Upper lobe of right lung (tissue), 1 donor: ENCODE data around the gene RPS15A. TPM values are rescaled to one million over a fixed set of nuclear protein-coding genes. Genes with fewer than 3 reads are reported as not detected.

Experiments
- ATAC-seq: fragments of 200-7000 bp; cut with Tn5 transposase; one replicate; pipeline ENCODE4 v1.9.1; 2020; ENCODE audit warnings: mild to moderate bottlenecking, moderate library complexity
- DNase-seq: peaks from one replicate; pipeline ENCODE4 v3.0.0-alpha.2; 2020
- H3K27ac ChIP-seq: fragments of 200-600 bp; one replicate; pipeline ENCODE4 v1.8.0; 2022
- H3K27me3 ChIP-seq: fragments of 200-600 bp; one replicate; pipeline ENCODE4 v1.8.0; 2022; ENCODE audit warnings: mild to moderate bottlenecking
- H3K36me3 ChIP-seq: fragments of 200-600 bp; one replicate; pipeline ENCODE4 v1.8.0; 2022
- H3K4me1 ChIP-seq: fragments of 200-600 bp; one replicate; pipeline ENCODE4 v1.8.0; 2022
- H3K4me3 ChIP-seq: fragments of 200-600 bp; one replicate; pipeline ENCODE4 v1.8.0; 2022; ENCODE audit warnings: mild to moderate bottlenecking
- H3K9me3 ChIP-seq: fragments of 200-600 bp; one replicate; pipeline ENCODE4 v1.8.0; 2022
- intact Hi-C: fragments of 100-400 bp; cut with DNase I; formaldehyde crosslinking; loops from one replicate; pipeline ENCODE4 v1.11.0; 2022
- total RNA-seq: library from RNA; stranded (reverse); fragmentation: NEBNext Ultra II Directional; extraction: Animal tissue kit (Norgen Biotek cat#: 25700); gene quantifications from one replicate; pipeline ENCODE4 v1.2.1, GENCODE V29; 2021
- TF ChIP-seq, protein P1 (sequence below): fragments of 200-600 bp; IDR thresholded peaks from one replicate; pipeline ENCODE4 v1.8.0; 2022; ENCODE audit warnings: antibody characterized with exemption
- donor health status: DM: no; HTN: yes; CAD: no; lungs with severe emphysema.

Gene RPS15A
- total RNA-seq, 1 donor from 2014 or later = 983 TPM

DNA sequence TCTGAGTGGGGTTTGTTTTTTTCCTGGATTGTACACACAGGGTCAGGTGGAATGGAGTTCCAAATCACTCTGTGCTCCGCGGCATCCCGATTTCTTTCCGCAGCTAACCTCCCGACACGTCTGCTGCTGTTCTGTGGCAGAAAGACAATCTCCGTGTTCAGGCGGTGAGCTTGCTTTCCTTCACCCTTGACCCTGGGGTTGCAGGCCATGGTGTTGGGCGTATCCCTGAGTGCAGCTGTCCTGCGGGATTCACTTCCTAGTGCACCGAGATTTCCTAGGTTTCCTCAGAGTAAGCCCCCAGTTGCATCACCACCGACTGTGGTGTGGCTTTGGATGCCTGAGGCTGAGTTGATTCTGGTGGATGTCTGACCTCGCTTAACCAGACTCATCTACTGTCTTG, 19.0 kb upstream of the RPS15A start:
- peaks cover 68% of the 10 kb centered on the region for H3K36me3 ChIP-seq
- peaks cover 9% of the 10 kb centered on the region for H3K4me1 ChIP-seq
- no peak overlapping the region for H3K4me3 ChIP-seq
- ATAC-seq (no peak), DNase-seq (no peak)
- intact Hi-C loops = no loop called here
- TF ChIP-seq, protein P1, sequence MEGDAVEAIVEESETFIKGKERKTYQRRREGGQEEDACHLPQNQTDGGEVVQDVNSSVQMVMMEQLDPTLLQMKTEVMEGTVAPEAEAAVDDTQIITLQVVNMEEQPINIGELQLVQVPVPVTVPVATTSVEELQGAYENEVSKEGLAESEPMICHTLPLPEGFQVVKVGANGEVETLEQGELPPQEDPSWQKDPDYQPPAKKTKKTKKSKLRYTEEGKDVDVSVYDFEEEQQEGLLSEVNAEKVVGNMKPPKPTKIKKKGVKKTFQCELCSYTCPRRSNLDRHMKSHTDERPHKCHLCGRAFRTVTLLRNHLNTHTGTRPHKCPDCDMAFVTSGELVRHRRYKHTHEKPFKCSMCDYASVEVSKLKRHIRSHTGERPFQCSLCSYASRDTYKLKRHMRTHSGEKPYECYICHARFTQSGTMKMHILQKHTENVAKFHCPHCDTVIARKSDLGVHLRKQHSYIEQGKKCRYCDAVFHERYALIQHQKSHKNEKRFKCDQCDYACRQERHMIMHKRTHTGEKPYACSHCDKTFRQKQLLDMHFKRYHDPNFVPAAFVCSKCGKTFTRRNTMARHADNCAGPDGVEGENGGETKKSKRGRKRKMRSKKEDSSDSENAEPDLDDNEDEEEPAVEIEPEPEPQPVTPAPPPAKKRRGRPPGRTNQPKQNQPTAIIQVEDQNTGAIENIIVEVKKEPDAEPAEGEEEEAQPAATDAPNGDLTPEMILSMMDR = no peak
- H3K27ac ChIP-seq = no peak overlapping the region
- H3K27me3 ChIP-seq = no peaks in the 10 kb centered on the region
- no peaks in the 10 kb centered on the region for H3K9me3 ChIP-seq

DNA sequence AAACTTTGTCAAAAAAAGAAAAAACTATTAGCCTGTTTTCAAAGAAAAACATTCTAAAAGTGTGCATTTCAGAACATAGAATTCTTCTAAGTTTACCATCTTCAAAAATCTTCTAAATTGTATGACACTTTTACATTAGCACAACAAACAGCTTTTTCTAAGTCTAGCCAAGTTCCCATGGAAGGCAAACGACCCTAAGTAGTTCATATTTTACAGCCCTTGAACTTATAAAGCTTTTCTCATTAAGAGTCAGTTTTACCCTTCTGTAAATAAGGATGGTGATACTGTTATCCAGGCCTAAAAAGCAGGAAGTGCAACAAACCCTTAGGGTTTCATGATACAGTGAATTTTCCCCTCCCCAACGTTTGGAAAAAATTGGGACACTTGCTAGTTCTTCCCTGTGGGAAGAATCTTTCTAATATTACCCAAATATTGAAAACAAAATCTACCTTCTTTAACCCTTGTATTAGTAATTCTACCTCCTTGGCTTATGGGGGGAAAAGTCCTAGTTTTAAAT, 15.2 kb upstream of the RPS15A start:
- ATAC-seq = no peak
- Histone ChIP-seq H3K4me1 (peaks cover 23% of the 10 kb centered on the region), H3K4me3 (no peak overlapping the region), H3K36me3 (peaks cover 37% of the 10 kb centered on the region), H3K27me3 (no peaks in the 10 kb centered on the region), H3K9me3 (no peaks in the 10 kb centered on the region), H3K27ac (no peak overlapping the region)
- intact Hi-C loops = no loop called here
- DNase-seq = no peak
- TF ChIP-seq, protein P1 = no peak

DNA sequence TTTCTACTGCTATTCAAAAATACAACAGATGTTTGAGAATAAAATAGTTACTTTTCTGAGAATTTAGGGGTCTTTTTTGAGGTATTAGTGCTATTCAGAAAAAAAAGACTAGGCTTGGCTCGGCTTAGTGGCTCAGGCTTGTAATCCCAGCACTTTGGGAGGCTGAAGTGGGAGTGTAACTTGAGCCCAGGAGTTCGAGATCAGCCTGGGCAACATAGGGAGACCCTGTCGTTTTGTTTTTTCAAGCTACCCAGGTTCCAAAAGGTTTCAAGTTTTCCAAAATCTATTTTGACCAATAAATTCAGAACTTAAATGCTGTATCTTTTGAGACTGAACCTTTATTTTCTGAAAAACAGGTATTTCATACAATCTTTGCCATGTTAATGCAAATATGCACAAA, 14.4 kb upstream of the RPS15A start:
- ATAC-seq (no peak), DNase-seq (no peak)
- Histone ChIP-seq H3K4me1 (peaks cover 29% of the 10 kb centered on the region), H3K9me3 (no peaks in the 10 kb centered on the region), H3K36me3 (peaks cover 29% of the 10 kb centered on the region), H3K27me3 (no peaks in the 10 kb centered on the region), H3K4me3 (no peak overlapping the region), H3K27ac (peak overlapping the region; percentile 58)
- TF ChIP-seq, protein P1 = no peak
- intact Hi-C loops = no loop called here

DNA sequence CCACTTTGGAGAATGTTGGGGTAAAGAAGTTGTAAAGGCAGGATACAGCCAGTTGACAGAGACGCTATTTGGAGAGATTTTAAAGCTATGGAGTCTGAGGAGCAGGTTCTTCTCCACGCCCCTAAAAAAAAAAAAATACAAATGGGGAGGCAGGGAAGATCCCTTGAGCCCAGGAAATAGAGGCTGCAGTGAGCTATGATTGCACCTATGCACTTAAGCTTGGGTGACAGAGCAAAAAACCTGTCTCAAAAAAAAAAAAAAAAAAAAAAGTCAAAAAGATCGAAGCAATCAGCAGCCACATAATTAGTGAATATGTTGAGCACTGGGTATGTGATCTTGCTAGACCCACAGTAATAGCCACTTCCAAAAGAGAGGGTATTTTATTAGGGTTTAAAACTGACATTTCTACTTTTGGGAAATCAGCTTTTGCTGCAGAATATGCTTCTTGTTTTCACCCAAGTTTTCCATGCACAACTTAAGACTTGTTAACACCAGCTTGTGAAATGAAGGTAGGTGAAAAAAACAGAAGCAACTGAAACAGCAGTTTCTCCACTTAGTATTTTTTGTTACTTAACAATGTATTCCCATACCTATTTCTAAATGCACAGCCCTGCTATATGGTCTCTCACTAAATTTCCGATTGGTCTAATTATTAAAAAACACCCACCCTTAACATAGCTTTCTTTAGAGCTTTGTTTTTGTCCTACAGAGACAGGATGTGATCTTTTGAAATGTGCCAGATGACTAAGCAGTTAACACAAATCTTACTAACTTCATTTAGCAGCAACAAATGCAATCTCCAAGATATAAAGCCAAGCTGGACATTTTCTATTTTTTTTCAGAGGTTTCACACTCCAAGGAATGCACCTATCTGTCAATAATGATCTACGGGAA, 13.7 kb upstream of the RPS15A start:
- intact Hi-C loops = no loop called here
- DNase-seq (no peak), ATAC-seq (no peak)
- H3K9me3 ChIP-seq = no peaks in the 10 kb centered on the region
- H3K27me3 ChIP-seq = no peaks in the 10 kb centered on the region
- H3K4me1 ChIP-seq = peaks cover 36% of the 10 kb centered on the region
- H3K36me3 ChIP-seq = peaks cover 22% of the 10 kb centered on the region
- peak overlapping the region; percentile 58 for H3K27ac ChIP-seq
- no peak overlapping the region for H3K4me3 ChIP-seq
- TF ChIP-seq, protein P1 = no peak

DNA sequence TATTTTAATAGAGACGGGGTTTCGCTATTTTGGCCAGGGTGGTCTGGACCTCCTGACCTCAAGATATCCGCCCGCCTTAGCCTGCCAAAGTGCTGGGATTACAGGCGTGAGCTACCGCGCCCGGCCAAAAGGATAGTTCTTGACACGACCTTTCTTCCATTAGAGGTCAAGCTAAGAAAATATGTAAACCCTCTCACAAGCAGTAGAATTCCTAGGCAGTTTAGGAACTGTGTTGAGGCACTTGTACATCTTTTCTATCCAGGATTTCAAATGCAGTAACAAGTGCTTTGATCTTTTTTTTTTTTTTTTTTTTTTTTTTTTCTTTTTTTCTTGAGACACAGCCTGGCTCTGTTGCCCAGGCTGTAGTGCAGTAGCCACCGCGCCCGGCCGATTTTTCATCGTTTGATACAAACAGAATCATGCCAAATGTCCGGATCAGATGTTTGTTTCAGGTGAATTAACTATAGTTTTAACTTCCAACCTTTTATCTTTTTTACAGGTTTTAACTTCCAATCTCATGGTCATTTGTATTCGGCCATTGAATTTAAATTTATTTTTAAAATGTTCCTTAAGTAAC, 12.7 kb upstream of the RPS15A start:
- Histone ChIP-seq H3K9me3 (no peaks in the 10 kb centered on the region), H3K27me3 (no peaks in the 10 kb centered on the region), H3K27ac (no peak overlapping the region), H3K4me3 (no peak overlapping the region), H3K36me3 (peaks cover 13% of the 10 kb centered on the region), H3K4me1 (peaks cover 39% of the 10 kb centered on the region)
- no peak for DNase-seq
- intact Hi-C loops = no loop called here
- ATAC-seq = no peak
- TF ChIP-seq, protein P1 = no peak
